Measurements from ENCODE around the gene KCNMB4. TPM values are rescaled to one million over a fixed set of nuclear protein-coding genes. Genes with fewer than 3 reads are reported as not detected.
A peak's percentile ranks its signal among the peaks of the same experiment; 100 is the strongest.

KCNMB4 gene
- total RNA-seq, 3 donors from 2014 or later (not counting 1 experiment from before 2014, with no cell fraction given) = 0.43 TPM; not detected in 2

GRCh38 chr12:70321191-70321590 is 44.9 kb upstream of the KCNMB4 start:
- no peaks in the 10 kb centered on the region for H3K36me3 Mint-ChIP-seq
- Histone ChIP-seq H3K27me3 (ENCODE audit: control insufficient read depth, insufficient read depth, low read length) (no peaks in the 10 kb centered on the region), H3K9me3 (ENCODE audit: control insufficient read depth, insufficient read depth, low read length) (no peaks in the 10 kb centered on the region), H3K36me3 (ENCODE audit: control insufficient read depth, insufficient read depth, low read length) (peaks cover 8% of the 10 kb centered on the region), H3K4me3 (ENCODE audit: low read length) (no peak overlapping the region), H3K4me1 (ENCODE audit: control insufficient read depth, insufficient read depth, low read length) (no peaks in the 10 kb centered on the region), H3K27ac (ENCODE audit: low read length) (no peak overlapping the region)
- peaks cover 28 to 32% of the 10 kb centered on the region in 2 donors for H3K4me1 Mint-ChIP-seq
- intact Hi-C loops (cut with micrococcal nuclease) = no loop called here
- 87% methylated on average over 2 of the region's 2 CpGs for WGBS (ENCODE audit: insufficient coverage)
- no peak for ATAC-seq
- H3K9me3 Mint-ChIP-seq = no peaks in the 10 kb centered on the region
- H3K4me3 Mint-ChIP-seq = no peak overlapping the region
- no peak overlapping the region for H3K27ac Mint-ChIP-seq
- no peak for DNase-seq
- no peaks in the 10 kb centered on the region for H3K27me3 Mint-ChIP-seq (ENCODE audit: low read depth in 2 of 2)
- TF ChIP-seq CTCF (IDR thresholded peaks at IDR 0.05) = no peak

GRCh38 chr12:70327541-70327940 is 38.5 kb upstream of the KCNMB4 start:
- Histone ChIP-seq H3K27me3 (ENCODE audit: control insufficient read depth, insufficient read depth, low read length) (no peaks in the 10 kb centered on the region), H3K27ac (ENCODE audit: low read length) (no peak overlapping the region), H3K4me1 (ENCODE audit: control insufficient read depth, insufficient read depth, low read length) (no peaks in the 10 kb centered on the region), H3K4me3 (ENCODE audit: low read length) (no peak overlapping the region), H3K36me3 (ENCODE audit: control insufficient read depth, insufficient read depth, low read length) (peaks cover 8% of the 10 kb centered on the region), H3K9me3 (ENCODE audit: control insufficient read depth, insufficient read depth, low read length) (no peaks in the 10 kb centered on the region)
- ATAC-seq = no peak
- Mint-ChIP-seq H3K36me3 (no peaks in the 10 kb centered on the region), H3K9me3 (no peaks in the 10 kb centered on the region), H3K27ac (peak overlapping the region in 1 of 2 donors; percentile 16), H3K4me3 (no peak overlapping the region), H3K27me3 (ENCODE audit: low read depth in 2 of 2) (no peaks in the 10 kb centered on the region), H3K4me1 (peaks cover 22 to 33% of the 10 kb centered on the region in 2 donors)
- 100% methylated on average over 2 of the region's 2 CpGs for WGBS (ENCODE audit: insufficient coverage)
- DNase-seq = no peak
- TF ChIP-seq CTCF (IDR thresholded peaks at IDR 0.05) = no peak
- intact Hi-C loops (cut with micrococcal nuclease) = no loop called here

- H3K9me3 Mint-ChIP-seq = no peaks in the 10 kb centered on the region
- intact Hi-C loops (cut with micrococcal nuclease) = no loop called here
- no peaks in the 10 kb centered on the region for H3K9me3 ChIP-seq (ENCODE audit: control insufficient read depth, insufficient read depth, low read length)
- no peaks in the 10 kb centered on the region for H3K27me3 ChIP-seq (ENCODE audit: control insufficient read depth, insufficient read depth, low read length)
- no peak overlapping the region for H3K27ac ChIP-seq (ENCODE audit: low read length)
- no peak for ATAC-seq
- 100% methylated on average over 1 of the region's 3 CpGs for WGBS (ENCODE audit: insufficient coverage)
- no peak overlapping the region for H3K4me3 Mint-ChIP-seq
- no peaks in the 10 kb centered on the region for H3K27me3 Mint-ChIP-seq (ENCODE audit: low read depth in 2 of 2)
- peak overlapping the region in 1 of 2 donors; percentile 30 for H3K27ac Mint-ChIP-seq
- H3K4me1 Mint-ChIP-seq = peaks cover 24 to 25% of the 10 kb centered on the region in 2 donors
- H3K36me3 Mint-ChIP-seq = no peaks in the 10 kb centered on the region
- no peak for TF ChIP-seq CTCF (IDR thresholded peaks at IDR 0.05)
- no peak overlapping the region for H3K4me3 ChIP-seq (ENCODE audit: low read length)
- peaks cover 6% of the 10 kb centered on the region for H3K36me3 ChIP-seq (ENCODE audit: control insufficient read depth, insufficient read depth, low read length)
- H3K4me1 ChIP-seq (ENCODE audit: control insufficient read depth, insufficient read depth, low read length) = no peaks in the 10 kb centered on the region
- no peak for DNase-seq
Measured at GRCh38 chr12:70329728-70330127, 36.4 kb upstream of the KCNMB4 start.

GRCh38 chr12:70330158-70330557 is 35.9 kb upstream of the KCNMB4 start:
- TF ChIP-seq CTCF (IDR thresholded peaks at IDR 0.05) = no peak
- Histone ChIP-seq H3K36me3 (ENCODE audit: control insufficient read depth, insufficient read depth, low read length) (peaks cover 9% of the 10 kb centered on the region), H3K9me3 (ENCODE audit: control insufficient read depth, insufficient read depth, low read length) (no peaks in the 10 kb centered on the region), H3K4me3 (ENCODE audit: low read length) (no peak overlapping the region), H3K27me3 (ENCODE audit: control insufficient read depth, insufficient read depth, low read length) (no peaks in the 10 kb centered on the region), H3K4me1 (ENCODE audit: control insufficient read depth, insufficient read depth, low read length) (no peaks in the 10 kb centered on the region), H3K27ac (ENCODE audit: low read length) (no peak overlapping the region)
- Mint-ChIP-seq H3K9me3 (no peaks in the 10 kb centered on the region), H3K27me3 (ENCODE audit: low read depth in 2 of 2) (no peaks in the 10 kb centered on the region), H3K27ac (peak overlapping the region in 1 of 2 donors; percentile 30), H3K4me3 (no peak overlapping the region), H3K36me3 (no peaks in the 10 kb centered on the region), H3K4me1 (peaks cover 25 to 28% of the 10 kb centered on the region in 2 donors)
- intact Hi-C loops (cut with micrococcal nuclease) = no loop called here
- DNase-seq (no peak), ATAC-seq (no peak)
- WGBS (ENCODE audit: insufficient coverage) = 100% methylated on average over 2 of the region's 2 CpGs
